Esophagus mucosa (tissue), 1 donor: ENCODE data around the gene PHB1. TPM values are rescaled to one million over a fixed set of nuclear protein-coding genes. Genes with fewer than 3 reads are reported as not detected.
"Not testable (repeated sequence)": the region's sequence is repeated elsewhere in the genome, so short reads cannot be mapped to it uniquely, and the experiment has no call there.

ENCODE experiments used
- ATAC-seq: fragments of 200-7000 bp; cut with Tn5 transposase; one replicate; pipeline ENCODE4 v1.9.1; 2020
- total RNA-seq: library from RNA; stranded (reverse); gene quantifications from one replicate; pipeline ENCODE4 v1.2.4, GENCODE V29; 2023
- donor health status: DM: yes; HTN: yes; CAD: no.

PHB1 gene
- total RNA-seq, 1 donor from 2014 or later = 141 TPM

- no peak for ATAC-seq
Measured at GRCh38 chr17:49439673-49440571, 25.2 kb upstream of the PHB1 start.

DNA sequence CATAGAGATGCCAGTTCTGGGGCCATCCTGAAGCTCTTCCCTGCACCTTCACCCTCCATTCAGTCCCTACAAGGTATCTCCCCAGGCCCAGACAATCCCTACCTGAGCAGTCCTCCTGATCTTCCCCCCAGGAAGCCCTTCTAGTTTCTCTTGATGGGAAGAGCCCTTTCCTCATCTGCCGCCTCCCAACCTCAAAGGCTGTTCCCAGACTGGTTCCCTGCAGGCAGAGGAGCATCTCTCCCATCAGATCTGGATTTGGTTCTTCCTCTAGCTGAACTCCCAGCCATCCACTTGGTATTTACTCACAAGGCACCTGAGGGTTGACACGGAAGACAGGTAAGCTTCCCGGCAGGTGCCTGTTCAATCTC is 24.6 kb upstream of the PHB1 start:
- peak; percentile 12 for ATAC-seq

- no peak for ATAC-seq
Measured at GRCh38 chr17:49438436-49439278, 24.0 kb upstream of the PHB1 start.

DNA sequence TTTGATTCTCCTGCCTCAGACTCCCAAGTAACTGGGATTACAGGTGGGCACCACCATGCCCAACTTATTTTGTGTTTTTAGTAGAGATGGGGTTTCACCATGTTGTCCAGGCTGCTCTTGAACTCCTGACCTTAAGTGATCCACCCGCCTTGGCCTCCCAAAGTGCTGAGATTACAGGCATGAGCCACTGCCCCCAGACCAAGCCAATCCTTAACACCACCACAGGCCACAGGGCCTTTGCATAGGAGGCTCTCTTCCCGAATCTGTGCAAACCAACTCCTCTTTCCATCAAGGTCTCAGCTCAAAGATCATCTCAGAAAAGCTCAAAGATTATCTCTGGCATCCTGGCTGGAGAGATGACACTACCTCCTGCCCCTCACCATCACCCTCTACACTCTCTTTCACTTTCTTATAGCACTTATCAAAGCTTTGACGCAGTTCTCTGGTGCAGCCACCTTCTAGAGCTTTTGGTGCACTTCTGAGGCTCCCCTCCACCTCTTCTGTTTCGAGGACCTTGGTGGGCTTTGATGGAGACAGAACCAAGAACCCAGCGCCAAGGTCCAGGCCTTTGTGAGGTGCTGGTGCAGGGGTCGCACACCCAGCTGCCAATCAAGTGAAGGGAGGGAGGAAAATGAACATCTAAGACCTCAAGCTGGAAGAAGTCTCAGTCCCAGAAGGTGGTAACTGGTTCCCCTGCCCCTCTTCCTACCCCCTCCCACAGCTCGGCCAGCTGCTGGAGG is 23.2 kb upstream of the PHB1 start:
- ATAC-seq = no peak

- no peak for ATAC-seq
Measured at GRCh38 chr17:49436174-49436573, 21.5 kb upstream of the PHB1 start.

GRCh38 chr17:49435671-49436029 is 21.0 kb upstream of the PHB1 start:
- ATAC-seq = no peak

DNA sequence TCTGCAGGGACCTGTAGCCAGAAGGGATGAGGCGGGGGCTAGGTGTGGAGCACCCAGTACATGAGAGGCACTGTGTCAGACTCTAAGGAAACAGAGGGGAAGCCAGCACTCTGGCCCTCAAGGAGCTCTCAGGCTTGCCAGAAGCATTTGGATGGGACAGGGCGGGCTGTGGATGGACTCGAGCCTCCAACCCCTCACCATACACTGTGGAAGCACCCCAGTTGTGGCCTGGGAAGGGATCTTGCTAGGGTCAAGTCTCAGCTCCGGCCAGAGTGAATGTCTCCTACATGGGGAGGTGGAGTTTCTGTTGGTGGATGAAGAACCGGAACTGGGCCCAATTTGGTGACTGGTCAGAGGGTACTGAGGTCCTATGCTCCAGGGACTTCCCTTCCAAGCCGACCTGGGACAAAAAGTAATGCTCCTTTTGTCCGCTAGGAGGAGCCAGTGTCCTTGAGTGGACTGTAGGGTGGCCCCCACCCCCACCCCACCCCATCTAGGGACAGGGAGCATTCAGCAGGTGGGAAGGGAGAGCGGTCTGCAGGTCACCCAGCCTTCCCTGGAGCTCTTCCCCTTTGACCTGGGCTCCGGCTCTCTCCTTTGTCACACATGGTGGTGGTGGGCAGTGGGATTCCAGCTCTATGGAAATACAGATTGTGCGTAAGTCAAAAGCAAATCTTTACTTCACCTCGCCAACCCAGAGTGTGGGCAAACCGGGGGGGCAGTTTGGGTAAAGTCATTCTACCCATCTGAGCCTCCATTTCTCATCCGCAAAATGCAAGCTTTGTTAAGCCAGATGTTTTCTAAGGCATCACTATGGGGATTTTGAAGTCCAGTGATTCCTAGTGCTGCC is 20.4 kb upstream of the PHB1 start:
- peak; percentile 14 for ATAC-seq

DNA sequence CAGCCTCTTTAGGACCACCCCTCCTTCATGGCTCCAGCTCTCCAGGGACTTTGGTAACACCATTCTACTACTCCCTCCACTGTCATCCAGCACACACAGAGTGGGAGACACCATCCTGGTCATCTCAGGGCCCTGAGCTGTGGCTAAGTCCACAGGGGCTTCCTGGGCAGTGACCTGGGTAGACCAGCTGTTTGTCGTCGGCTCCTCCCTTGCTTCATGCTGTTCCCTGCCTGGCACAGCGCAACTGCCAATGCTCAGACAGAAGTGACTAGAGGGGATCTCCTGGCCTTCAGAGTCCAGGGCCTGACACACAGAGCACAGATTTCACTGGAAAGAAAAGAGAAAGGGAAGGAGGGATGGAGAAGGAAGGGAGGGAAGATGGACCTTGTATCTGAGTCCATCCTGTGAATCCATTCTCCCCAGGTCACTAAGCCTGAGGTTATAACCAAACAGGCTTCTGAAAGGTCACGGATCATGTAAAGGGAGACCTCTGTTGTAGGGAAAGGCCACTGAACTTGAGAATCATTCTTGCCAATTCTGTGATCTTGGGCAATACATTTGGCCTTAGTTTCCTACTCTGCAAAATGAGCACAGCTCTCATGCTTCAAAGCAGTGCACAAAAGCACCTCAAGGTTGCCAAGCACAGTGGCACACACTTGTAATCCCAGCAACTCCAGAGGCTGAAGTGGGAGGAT is 18.5 kb upstream of the PHB1 start:
- no peak for ATAC-seq

DNA sequence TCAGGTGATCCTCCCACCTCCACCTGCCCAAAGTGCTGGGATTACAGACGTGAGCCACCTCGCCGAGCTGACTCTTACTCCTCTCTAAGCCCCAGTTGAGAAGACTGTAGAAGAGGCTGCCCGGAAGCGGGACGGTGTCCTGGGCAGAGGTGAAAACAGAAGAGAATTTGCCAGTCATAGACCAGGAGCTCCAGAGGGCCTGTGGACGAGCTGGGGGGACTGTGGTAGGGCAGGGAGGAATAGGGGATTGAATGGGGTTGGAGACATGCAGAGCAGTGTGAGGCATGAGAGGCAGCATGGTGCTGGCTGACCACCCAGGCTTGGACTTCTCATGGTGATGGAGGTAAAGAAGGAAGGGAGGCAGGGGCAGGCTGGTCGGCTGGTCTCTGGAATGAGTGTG is 17.1 kb upstream of the PHB1 start:
- ATAC-seq = no peak

DNA sequence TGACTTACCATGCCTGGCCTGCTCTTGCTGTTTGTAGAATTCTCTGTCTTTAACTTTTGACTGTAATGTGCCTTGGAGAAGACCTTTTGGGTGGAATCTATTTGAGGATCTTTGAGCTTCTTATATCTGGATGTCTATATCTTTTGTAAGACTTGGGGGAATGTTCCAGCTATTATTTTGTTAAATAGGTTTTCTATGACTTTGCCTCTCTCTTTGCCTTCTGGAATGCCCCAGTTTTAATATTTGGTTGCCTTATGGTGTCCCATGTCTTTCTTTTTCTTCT is 10.3 kb upstream of the PHB1 start:
- no peak for ATAC-seq

DNA sequence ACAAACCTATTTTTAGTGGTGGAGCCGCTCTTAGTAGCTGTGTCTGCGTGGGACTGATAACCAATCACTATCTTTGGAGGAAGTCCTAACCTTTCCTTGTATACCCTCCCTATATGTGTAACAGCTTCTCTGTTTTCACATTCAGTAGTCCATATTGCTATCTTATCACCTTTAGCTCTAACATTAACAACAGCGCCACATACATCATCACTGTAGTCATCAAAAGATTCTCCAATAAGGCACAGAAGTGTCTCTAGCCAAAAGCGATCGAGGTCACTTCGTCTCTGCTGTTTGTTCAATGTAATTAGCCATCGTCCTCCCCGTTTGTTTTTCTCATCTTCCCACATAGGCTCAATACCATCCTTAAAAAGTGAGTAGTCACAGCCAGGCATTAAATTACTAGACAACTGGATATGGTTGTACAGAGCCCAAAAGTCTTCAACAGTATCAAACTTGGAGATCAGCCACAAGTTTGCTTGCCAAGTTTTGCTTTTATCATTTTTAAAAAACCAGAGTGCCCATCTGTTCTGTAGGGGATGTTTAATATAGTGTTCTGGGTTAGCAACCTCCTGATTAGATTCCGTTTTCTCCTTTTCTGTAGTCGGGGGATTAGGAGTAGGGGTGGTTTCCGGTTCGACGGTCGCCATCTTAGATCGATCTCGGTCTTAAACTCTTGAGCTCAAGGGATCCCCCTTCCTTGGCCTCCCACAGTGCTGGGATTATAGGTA is 9.8 kb upstream of the PHB1 start:
- not testable (repeated sequence) for ATAC-seq

DNA sequence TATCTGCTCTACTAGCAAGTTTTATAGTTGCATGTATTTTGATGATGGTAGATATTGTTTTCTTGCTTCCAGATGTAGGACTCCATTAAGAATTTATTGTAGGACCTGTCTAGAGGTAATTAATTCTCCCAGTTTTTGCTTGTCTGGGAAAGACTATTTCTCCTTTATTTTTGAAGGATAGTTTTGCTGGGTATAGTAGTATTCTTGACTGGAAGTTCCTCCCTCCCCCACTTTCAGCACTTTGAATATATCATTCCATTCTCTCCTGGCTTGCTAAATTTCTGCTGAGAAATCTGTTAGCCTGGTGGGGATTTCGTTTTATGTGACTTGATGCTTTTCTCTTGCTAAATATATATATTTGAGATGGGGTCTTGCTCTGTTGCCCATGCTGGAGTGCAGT is 8.0 kb upstream of the PHB1 start:
- ATAC-seq = no peak

DNA sequence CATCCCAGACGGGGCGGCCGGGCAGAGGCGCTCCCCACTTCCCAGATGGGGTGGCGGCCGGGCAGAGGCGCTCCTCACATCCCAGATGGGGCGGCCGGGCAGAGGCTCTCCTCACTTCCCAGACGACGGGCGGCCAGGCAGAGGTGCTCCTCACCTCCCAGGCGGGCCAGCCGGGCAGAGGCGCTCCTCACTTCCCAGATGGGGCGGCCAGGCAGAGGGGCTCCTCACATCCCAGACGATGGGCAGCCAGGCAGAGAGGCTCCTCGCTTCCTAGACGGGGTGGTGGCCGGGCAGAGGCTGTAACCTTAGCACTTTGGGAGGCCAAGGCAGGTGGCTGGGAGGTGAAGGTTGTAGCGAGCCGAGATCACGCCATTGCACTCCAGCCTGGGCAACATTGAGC is 5.1 kb upstream of the PHB1 start:
- ATAC-seq = not testable (repeated sequence)

DNA sequence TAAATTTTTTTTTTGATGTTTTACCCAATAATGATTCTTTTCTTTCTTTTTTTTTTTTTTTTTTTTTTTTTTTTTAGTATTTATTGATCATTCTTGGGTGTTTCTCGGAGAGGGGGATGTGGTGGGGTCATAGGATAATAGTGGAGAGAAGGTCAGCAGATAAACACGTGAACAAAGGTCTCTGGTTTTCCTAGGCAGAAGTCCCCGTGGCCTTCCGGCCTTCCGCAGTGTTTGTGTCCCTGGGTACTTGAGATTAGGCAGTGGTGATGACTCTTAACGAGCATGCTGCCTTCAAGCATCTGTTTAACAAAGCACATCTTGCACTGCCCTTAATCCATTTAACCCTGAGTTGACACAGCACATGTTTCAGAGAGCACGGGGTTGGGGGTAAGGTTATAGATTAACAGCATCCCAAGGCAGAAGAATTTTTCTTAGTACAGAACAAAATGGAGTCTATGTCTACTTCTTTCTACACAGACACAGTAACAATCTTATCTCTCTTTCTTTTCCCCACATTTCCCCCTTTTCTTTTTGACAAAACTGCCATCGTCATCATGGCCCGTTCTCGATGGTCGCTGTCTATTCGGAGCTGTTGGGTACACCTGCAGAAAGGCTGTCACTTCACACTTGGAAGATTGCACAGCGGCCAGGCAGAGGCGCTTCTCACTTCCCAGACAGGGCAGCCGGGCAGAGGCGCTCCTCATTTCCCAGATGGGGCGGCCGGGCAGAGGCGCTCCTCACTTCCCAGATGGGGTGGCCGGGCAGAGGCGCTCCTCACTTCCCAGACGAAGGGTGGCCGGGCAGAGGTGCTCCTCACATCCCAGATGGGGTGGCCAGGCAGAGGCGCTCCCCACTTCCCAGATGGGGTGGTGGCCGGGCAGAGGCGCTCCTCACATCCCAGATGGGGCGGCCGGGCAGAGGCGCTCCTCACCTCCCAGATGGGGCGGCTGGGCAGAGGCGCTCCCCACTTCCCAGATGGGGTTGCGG is 4.4 kb upstream of the PHB1 start:
- not testable (repeated sequence) for ATAC-seq

- ATAC-seq = peak; percentile 22
Measured at GRCh38 chr17:49414271-49414621, 436 bp downstream of the PHB1 start.

- ATAC-seq = no peak
Measured at GRCh38 chr17:49409066-49409465, 5.6 kb downstream of the PHB1 start.

DNA sequence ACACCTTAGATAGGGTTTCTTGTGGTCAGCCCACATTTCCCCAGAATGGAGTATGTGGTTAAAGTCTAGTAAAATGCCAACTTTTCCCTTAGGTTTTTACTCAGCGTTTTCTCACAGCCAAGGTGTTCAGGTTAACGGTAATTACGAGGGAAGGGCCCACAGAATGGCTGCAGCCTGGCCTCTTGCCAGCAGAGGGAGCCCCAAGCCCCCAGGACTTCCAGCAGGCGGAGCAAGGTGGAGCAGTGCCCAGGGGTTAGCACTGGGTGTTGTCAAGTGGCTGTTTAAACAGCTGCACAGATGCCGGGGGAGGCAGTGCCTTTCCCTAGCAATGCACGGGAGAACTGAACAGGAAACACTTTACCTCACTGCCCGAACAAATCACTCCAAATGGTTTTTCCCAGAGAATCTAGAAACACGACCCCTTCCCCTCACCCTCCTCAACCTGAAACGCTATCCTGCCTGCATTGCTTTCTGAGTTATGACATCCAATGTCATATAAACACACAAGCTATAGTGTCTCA is 6.6 kb downstream of the PHB1 start:
- ATAC-seq = peak; percentile 80

DNA sequence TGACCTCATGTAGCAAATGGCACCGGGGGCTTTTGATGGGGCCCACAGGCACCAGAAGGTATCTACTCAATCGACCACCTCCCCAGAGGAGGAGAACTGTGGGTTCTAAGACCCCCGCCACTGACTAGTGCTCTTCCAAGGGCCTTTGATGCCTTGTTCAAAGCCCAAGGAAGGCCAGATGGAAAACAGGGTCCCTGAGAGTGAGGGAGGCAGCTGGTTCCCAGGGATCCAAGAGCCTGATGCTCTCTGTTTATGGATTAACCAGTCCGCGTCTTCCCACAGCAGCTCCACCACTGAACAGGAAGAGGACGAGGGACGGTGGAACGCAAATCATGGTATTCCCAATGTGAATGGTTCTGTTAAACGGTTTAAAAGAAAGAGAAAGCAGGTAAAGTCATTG is 7.6 kb downstream of the PHB1 start:
- ATAC-seq = no peak

DNA sequence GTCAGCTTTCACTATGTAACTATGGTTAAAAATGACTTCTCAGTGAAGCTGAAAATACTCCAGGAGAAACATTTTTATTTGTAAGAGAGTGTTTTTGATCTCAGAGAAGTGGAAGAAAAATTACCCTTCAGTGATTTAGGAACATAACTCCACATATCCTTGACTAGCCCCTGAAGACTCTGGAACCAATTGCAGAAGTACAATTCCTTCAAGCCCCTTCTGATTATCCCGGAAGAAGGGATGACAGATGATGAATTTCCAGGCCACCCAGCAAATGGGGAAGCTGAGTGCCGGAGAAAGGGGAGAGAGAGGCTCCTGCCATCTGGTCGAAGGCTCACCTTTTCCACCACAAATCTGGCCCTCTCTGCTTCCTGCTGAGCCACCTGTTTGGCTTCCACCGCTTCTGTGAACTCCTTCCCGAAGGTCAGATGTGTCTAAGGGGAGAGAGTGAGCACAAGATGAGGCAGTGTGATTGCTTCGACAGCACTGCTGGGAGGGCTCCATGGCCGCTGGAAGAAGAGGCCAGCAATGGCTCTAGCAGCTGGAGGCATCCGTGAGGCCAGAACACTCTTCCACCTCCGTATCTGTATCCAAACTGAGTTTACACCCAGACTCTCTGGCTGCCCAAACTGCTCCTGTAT is 8.1 kb downstream of the PHB1 start:
- ATAC-seq = no peak
